ENCODE measurements around the gene AGRP. TPM values are rescaled to one million over a fixed set of nuclear protein-coding genes. Genes with fewer than 3 reads are reported as not detected.

Gene AGRP
- total and polyA plus RNA-seq, 2 experiments from 2014 or later: not detected

DNA sequence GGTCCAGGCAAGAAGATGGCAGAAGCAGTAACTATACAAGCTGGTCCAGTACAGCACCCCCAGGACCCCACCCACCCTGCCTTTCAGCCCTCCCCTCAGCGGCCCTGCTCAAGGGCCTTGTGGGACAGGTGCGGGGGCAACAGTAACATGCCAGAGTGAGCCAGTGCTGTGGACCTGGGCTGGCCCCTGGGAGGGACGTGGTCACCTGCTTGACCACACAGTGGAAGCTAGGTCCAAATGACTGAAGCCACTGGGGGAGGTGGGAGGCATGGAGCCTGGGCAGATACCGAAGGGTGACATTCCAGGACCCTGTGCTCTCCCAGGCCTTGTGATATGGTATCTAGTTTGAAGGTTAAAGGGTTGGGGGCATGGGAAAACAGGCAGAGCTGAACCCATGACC lies 19.7 kb downstream of the AGRP start:
- no peaks in the 10 kb centered on the region for H3K9me3 ChIP-seq (ENCODE audit: low read depth)
- no peak overlapping the region for H3K27ac ChIP-seq
- peaks cover 14% of the 10 kb centered on the region for H3K4me1 ChIP-seq (ENCODE audit: low read depth)
- no peaks in the 10 kb centered on the region for H3K36me3 ChIP-seq
- no peak for DNase-seq (ENCODE audit: low read depth in 1 of 2, low spot score in 1 of 2)
- no peak overlapping the region for H3K4me3 ChIP-seq
- TF ChIP-seq, protein P1, sequence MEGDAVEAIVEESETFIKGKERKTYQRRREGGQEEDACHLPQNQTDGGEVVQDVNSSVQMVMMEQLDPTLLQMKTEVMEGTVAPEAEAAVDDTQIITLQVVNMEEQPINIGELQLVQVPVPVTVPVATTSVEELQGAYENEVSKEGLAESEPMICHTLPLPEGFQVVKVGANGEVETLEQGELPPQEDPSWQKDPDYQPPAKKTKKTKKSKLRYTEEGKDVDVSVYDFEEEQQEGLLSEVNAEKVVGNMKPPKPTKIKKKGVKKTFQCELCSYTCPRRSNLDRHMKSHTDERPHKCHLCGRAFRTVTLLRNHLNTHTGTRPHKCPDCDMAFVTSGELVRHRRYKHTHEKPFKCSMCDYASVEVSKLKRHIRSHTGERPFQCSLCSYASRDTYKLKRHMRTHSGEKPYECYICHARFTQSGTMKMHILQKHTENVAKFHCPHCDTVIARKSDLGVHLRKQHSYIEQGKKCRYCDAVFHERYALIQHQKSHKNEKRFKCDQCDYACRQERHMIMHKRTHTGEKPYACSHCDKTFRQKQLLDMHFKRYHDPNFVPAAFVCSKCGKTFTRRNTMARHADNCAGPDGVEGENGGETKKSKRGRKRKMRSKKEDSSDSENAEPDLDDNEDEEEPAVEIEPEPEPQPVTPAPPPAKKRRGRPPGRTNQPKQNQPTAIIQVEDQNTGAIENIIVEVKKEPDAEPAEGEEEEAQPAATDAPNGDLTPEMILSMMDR (IDR thresholded peaks at IDR 0.05; ENCODE audit: low read depth, low read length): no peak
- H3K27me3 ChIP-seq: no peaks in the 10 kb centered on the region

DNA sequence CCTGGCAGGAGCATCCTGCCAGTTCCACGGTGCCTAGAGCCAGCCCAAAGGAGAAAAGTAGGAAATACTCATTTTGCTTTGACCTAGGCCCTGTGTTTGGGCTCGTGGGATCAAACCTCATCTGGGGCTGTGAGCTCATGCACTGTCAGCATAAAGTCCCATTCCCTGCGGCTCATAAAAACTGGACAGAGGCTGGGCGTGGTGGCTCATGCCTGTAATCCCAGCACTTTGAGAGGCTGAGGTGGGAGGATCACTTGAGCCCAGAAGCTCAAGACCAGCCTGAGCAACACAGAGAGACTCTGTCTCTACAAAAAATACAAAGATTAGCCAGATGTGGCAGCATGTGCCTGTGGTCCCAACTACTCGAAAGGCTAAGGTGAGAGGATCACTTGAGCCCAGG lies 20.3 kb downstream of the AGRP start:
- peaks cover 19% of the 10 kb centered on the region for H3K4me1 ChIP-seq (ENCODE audit: low read depth)
- DNase-seq (ENCODE audit: low read depth in 1 of 2, low spot score in 1 of 2): no peak
- no peaks in the 10 kb centered on the region for H3K9me3 ChIP-seq (ENCODE audit: low read depth)
- H3K36me3 ChIP-seq: no peaks in the 10 kb centered on the region
- no peak overlapping the region for H3K27ac ChIP-seq
- TF ChIP-seq, protein P1 (IDR thresholded peaks at IDR 0.05; ENCODE audit: low read depth, low read length): no peak
- no peaks in the 10 kb centered on the region for H3K27me3 ChIP-seq
- no peak overlapping the region for H3K4me3 ChIP-seq

DNA sequence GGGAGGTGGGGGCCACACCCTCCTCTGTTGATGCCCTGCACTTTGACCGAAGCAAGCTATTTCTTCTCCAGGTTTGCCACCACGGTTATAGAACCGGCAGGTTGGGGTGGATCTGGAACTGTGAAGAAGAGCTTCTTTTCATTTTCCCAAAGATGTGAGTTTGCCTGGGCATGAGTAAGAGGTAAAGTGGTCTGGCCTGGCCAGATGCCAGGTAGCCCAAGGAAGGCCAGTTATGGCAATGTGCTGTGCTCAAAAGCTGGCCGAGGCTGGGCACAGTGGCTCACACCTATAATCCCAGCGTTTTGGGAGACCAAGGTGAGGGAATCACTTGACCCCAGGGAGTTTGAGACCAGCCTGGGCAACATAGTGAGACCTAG lies 21.1 kb downstream of the AGRP start:
- no peaks in the 10 kb centered on the region for H3K36me3 ChIP-seq
- no peak overlapping the region for H3K4me3 ChIP-seq
- H3K4me1 ChIP-seq (ENCODE audit: low read depth): peaks cover 19% of the 10 kb centered on the region
- no peak for DNase-seq (ENCODE audit: low read depth in 1 of 2, low spot score in 1 of 2)
- H3K27ac ChIP-seq: no peak overlapping the region
- H3K9me3 ChIP-seq (ENCODE audit: low read depth): no peaks in the 10 kb centered on the region
- H3K27me3 ChIP-seq: no peaks in the 10 kb centered on the region
- TF ChIP-seq, protein P1 (IDR thresholded peaks at IDR 0.05; ENCODE audit: low read depth, low read length): no peak

DNA sequence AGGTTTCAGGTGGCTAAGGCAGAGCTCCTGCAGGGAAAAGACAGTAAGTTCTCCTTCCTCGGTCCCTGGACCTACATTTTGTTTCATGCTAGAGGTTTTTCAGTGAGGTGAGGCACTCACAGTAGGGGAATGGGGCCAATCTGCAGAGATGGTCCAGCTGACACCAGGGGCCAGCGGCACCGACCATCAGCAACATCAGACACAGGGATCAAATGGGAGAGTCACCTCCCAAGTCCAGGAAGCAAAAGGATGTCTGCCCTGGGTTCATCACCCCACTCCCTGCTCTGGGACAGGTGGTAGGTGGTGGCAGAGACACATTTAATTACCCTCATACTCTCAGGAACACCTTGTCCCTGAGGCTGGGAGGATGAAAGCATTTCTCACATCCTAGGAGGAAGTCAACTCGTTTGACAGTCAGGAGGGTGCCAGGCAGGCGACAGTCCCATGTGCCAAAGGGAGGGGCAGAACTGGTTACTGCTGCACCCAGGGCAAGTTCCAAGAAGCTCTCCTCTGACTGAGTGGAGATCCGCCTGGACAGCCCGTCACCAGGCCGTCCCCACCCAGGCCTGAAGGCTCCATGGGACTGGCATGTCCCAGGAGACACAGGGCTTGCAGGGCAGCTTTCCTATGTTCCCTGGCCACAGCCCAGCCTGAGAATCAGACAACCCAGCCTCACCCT lies 21.6 kb downstream of the AGRP start:
- TF ChIP-seq, protein P1 (IDR thresholded peaks at IDR 0.05; ENCODE audit: low read depth, low read length): no peak
- H3K9me3 ChIP-seq (ENCODE audit: low read depth): no peaks in the 10 kb centered on the region
- no peak overlapping the region for H3K27ac ChIP-seq
- H3K4me3 ChIP-seq: no peak overlapping the region
- no peak for DNase-seq (ENCODE audit: low read depth in 1 of 2, low spot score in 1 of 2)
- H3K36me3 ChIP-seq: no peaks in the 10 kb centered on the region
- peaks cover 21% of the 10 kb centered on the region for H3K4me1 ChIP-seq (ENCODE audit: low read depth)
- H3K27me3 ChIP-seq: no peaks in the 10 kb centered on the region

DNA sequence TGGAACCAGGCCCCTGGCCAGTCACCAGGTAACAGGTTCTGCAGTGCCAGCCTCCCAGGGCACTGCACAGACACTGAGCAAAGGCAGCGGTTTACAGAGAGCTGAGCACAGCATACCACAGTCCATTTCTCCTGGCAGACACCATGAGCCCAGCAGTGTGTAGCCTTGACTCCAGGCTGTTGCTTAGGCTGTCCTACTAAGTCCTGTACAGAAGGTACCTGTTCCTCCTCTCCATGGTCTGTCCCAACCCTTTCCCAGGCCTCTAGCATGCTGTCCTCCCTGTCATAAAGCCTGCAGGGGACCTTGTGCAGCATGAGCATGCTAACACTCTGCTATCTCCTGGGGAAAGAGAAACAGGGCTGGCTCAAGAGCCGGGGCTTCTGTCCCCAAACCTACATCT lies 22.4 kb downstream of the AGRP start:
- H3K9me3 ChIP-seq (ENCODE audit: low read depth): no peaks in the 10 kb centered on the region
- H3K36me3 ChIP-seq: no peaks in the 10 kb centered on the region
- H3K27ac ChIP-seq: no peak overlapping the region
- H3K4me1 ChIP-seq (ENCODE audit: low read depth): peaks cover 23% of the 10 kb centered on the region
- no peak for DNase-seq (ENCODE audit: low read depth in 1 of 2, low spot score in 1 of 2)
- H3K27me3 ChIP-seq: no peaks in the 10 kb centered on the region
- H3K4me3 ChIP-seq: no peak overlapping the region
- TF ChIP-seq, protein P1 (IDR thresholded peaks at IDR 0.05; ENCODE audit: low read depth, low read length): no peak
